HG03095 (cell line): ENCODE results near the gene OCA2.
A peak's percentile ranks its signal among the peaks of the same experiment; 100 is the strongest.

Experiments
- ATAC-seq: cut with Tn5 transposase; IDR thresholded peaks from one replicate; pipeline ENCODE4 v1.9.1; 2021; ENCODE audit warnings: moderate library complexity; ENCODE audit not compliant: unreplicated experiment

Gene OCA2

GRCh38 chr15:28105793-28106192 is 6.7 kb upstream of the OCA2 start:
- ATAC-seq: no peak

DNA sequence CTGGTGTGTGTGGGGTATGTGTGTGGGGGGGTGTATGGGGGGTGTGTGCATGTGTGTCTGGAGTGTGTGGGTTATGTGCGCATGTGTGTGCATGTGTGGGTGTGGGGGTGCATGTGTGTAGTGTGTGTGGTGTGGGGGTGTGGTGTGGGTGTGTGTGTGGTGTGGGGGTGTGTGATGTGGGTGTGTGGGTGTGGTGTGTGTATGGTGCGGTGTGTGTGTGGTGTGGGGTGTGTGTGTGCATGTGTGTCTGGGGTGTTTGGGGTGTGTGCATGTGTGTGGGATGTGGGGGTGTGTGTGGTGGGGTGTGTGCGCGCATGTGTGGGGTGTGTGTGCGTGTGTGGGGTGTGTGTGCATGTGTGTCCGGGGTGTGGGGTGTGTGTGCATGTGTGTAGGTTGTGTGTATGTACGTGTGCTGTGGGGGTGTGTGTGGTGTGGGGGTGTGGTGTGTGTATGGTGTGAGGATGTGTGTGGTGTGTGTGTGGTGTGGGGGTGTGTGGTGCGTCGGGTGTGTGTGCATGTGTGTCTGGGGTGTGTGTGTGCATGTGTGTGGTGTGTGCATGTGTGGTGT is 6.2 kb upstream of the OCA2 start:
- no peak for ATAC-seq

DNA sequence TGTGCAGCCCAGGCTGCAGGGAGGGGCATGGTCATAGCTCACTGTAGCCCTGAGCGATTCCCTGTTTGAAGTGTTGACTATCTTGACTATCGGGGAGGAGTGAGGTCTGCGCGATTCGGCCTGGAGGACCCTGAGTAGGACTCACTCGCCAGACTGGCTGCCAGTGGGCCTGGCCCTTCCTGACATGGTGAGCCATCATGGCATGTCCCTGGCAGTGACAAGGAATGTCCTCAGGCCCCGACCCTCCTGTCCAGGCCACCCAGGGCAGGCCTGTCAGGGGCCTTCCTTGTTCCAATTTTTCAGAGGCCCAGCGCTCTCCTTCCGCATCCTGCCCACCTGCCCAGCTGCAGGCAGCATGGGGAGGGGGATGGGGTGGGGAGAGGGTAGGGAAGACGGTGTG is 5.2 kb upstream of the OCA2 start:
- ATAC-seq: no peak

DNA sequence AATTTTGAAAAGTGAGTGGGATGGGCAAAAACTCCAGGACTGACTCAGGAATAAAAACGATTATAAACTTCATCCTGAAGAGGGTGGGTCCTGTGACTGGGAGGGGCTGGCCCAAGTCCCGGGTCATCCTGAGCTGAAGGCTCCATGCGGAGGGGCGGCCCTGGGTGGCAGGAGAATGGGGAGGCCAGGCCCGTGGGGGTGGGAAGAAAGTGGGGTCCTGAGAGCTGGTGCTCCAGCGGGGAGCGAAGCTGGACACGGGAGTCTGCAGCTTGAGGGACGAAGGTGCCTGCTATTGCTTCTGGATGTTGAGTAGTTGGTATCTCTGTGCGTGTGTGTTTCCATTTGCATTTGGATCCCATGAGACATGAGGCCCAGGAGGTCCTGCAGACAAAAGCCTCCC is 4.7 kb upstream of the OCA2 start:
- ATAC-seq: no peak

- ATAC-seq: no peak
Measured at GRCh38 chr15:28101983-28102441, 2.9 kb upstream of the OCA2 start.

DNA sequence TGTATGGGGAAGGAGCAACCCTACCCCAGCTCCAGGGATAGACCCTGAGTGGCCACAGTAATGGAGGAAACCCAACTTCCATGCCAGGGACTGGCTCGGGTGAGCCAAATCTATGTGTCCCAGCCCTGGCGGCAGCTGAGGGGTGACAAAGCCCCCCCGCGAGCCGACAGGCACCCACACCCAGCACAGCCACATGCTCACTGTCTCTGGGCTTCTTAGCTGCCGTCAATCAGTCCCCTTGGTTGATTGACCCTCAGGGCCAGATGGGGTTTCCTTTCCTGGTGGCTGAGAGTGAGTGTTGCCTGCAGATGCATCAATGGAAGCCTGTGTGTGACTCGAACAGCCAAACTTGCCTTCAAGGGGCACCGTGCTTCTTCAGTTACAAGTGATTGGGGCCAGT is 2.1 kb upstream of the OCA2 start:
- no peak for ATAC-seq

- no peak for ATAC-seq
Measured at GRCh38 chr15:28100516-28101195, 1.5 kb upstream of the OCA2 start.

- no peak for ATAC-seq
Measured at GRCh38 chr15:28099555-28100140, 533 bp upstream of the OCA2 start.

DNA sequence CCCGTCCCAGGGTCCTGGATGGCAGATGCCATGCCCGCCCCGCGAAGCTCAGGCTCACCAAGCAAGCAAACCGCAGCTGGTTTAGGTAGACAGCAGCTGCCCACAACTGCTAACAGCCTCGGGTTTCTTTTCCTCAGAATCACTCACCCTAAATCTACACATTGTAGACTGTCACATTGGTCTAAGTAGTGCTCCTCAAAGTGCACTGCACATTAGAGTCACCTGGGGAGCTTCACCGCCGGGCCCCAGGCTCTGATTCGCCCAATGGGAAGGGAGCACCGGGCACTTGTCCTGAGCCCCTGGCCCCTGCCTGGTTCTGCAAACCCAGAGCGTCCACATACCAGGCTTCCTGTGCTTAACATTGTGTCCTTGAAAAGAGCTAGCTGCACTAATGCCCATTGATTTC is 752 bp downstream of the OCA2 start:
- ATAC-seq: no peak

DNA sequence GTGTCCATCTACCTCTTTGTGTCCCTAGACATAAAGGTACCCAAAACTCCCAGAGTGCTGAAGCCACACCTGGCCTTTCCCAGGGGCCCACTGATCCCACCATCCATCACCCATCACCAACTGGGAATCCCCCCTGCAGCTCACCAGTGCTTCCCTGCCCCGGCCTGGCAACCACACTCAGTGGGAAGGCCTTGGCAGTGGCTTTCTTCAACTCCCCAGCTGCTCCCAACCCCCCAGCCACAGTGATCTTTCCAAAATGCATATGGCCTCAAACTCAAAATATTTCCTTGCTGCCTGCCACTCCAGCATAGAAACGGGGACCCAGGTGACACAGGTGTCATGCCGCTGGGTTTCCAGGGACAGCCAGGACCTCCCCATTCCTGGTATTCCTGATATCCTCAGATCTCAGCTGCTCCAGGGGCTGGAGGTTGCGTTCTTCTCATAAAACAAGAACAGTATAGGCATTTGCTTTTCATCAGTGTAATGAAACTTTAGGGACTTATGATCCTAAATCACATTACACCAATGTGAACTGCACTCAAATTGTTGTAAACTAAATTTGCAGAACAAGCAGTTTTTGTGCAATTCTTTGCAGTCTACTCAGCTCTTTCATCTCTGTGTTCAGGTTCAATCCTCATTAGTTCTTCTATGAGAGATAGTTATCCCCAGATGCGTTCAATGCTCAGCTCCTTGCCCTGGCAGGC is 1.3 kb downstream of the OCA2 start:
- no peak for ATAC-seq

GRCh38 chr15:28096670-28097431 is 2.3 kb downstream of the OCA2 start:
- no peak for ATAC-seq

DNA sequence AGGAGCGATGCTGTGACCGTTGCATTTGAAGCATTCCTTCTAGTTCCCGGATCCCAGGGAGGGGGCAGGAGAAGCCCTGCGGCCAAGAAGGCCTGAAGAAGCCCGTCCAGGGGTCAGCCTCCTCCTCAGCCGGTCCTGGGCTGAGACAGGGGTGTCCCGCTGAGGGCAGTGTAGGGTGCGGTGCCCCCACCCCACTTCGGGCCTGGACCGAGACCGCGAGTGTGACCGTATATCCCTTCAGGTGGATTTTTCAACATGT is 2.8 kb downstream of the OCA2 start:
- peak; percentile 7 for ATAC-seq

- ATAC-seq: no peak
Measured at GRCh38 chr15:28094732-28095521, 4.2 kb downstream of the OCA2 start.

DNA sequence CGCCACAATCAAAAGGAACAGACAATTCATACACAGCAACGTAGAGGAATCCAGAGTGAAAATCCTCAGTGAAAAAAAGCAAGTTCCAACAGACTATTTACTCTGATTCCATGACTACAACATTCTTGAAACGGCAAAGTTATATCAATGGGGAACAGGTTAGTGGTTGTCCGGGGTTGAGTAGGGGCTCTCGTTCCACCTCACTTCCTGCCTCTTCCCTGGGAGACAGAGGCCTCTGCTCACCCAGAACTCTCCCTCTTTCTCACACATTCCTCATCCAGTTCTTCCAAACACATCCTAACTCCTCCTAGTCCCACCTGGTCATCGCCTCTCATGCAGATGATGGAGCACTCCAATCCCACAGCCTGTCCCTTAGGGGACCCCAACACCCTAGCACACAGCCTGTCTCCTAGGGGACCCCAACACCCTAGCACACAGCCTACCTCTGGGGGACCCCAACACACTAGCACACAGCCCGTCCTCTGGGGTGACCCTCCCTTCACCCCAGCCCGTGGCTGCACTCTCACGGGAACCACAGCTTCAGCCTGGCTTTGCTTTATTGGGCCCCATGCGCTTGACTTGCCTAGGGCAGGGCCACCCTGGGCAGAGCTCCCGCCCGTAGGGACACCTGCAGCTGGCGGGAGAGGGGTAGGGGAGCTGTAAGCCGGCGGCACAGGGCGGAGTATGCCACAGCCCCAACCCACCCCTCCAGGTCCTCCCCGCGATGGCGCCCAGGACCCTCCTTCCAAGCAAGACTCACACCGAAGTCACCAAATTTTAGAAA is 5.2 kb downstream of the OCA2 start:
- ATAC-seq: no peak

DNA sequence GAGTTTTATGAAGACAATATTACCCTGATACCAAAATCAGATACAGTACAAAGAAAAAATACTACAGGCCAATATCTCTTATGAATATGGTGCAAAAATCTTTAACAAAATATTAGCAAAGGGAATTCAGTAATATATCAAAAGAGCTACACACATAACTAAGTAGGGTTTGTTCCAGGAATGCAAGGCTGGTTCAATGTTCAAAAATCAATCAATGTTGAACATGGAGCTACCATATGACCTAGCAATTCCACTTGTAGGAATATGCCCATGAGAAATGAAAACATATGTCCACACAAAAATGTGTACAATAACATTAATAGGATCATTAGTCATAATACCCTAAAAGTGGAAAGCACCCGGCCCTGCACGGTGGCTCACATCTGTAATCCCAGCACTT is 7.8 kb downstream of the OCA2 start:
- no peak for ATAC-seq

- ATAC-seq: peak; percentile 78
Measured at GRCh38 chr15:28086175-28086703, 12.9 kb downstream of the OCA2 start.

GRCh38 chr15:28085489-28086174 is 13.5 kb downstream of the OCA2 start:
- ATAC-seq: no peak

DNA sequence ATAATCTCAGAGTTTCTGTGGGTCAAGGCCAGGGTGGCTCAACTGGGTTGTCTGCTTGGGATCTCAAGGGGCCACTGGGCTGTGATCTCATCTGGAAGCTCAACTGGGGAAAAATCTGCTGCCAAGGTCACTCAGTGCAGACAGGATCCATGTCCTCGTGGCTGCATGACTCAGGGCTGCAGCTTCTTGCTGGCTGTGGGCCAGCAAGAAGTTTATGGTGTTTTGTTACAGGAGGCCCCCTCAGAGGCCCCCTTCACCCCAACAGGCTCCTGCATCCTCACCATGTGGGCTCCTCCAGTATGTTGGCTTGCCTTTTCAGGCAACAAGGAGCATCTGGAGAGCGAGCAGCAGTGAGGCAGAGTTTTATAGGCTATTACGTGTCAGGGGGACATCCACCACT is 14.6 kb downstream of the OCA2 start:
- ATAC-seq: no peak
